Chondrocyte (in vitro differentiated cells): ENCODE results near the gene ZBTB7A. TPM values are rescaled to one million over a fixed set of nuclear protein-coding genes. Genes with fewer than 3 reads are reported as not detected.

Experiments used
- DNase-seq: peaks from one replicate; pipeline ENCODE4 v3.0.0; 2021; ENCODE audit warnings: mixed read lengths, low spot score
- H3K27ac Mint-ChIP-seq: one replicate; pipeline ENCODE4 v1.8.0; 2021; ENCODE audit warnings: mild to moderate bottlenecking, moderate library complexity, mixed read lengths; ENCODE audit not compliant: unreplicated experiment
- H3K27me3 Mint-ChIP-seq: 2 replicates; pipeline ENCODE4 v1.8.0; 2021; ENCODE audit warnings: low read depth, mixed read lengths
- H3K36me3 Mint-ChIP-seq: 2 replicates; pipeline ENCODE4 v1.8.0; 2021; ENCODE audit warnings: low read depth, mixed read lengths
- H3K4me1 Mint-ChIP-seq: 2 replicates; pipeline ENCODE4 v1.8.0; 2021; ENCODE audit warnings: low read depth, mild to moderate bottlenecking, mixed read lengths
- H3K4me3 Mint-ChIP-seq: one replicate; pipeline ENCODE4 v1.8.0; 2021; ENCODE audit warnings: mild to moderate bottlenecking, moderate library complexity, mixed read lengths; ENCODE audit not compliant: unreplicated experiment
- H3K9me3 Mint-ChIP-seq: 2 replicates; pipeline ENCODE4 v1.8.0; 2021; ENCODE audit warnings: low read depth, mixed read lengths
- CTCF ChIP-seq: fragments of 200-600 bp; sonication (generic); IDR thresholded peaks from 2 replicates; pipeline ENCODE4 v1.5.0; 2021; ENCODE audit warnings: antibody characterized with exemption, mild to moderate bottlenecking, moderate library complexity
- total RNA-seq: library from RNA; stranded (reverse); gene quantifications from 3 replicates; pipeline ENCODE4 v1.2.1, GENCODE V29; 2021

ZBTB7A gene
- total RNA-seq, 1 donor from 2014 or later: 29.5 TPM

DNA sequence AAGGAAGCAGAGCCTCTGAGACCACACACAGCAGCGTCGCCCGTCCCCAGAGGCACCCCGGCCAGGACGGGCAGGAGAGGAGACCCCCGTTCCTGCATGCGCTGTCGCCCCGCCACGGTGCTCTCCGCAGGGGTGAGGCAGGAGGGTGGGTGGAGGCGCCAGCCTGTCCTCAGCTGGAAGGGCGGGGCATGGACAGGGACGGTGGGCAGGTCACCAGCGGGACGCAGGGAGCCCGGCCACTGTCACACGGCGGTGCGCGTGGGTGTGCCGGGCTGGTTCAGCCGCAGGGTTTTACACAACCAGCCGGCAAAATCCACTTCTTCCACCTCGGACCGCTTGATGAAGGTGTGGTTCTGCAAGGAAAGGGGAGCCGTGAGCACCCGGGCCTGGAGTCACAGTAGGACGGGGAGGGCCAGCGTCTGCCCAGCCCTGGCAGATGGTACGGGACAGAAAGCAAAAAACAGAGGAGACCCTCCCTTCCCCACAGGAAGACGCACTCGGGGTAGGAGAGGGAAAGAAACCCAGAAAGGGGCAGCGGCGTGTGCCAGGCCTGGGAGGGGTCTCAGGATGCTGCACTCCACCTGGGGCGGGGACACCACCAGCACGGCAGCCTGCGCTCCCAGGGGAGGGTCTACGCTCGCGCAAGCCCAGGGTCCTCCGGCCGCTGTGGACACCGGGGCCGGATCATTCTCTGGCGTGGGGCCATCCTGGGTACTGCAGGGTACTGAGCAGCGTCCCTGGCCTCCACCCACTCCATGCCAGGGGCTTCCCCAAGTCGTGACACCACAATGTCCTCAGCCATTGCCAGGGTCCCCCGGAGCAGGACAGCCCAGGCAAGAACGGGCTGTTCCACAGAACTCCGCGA lies 23.9 kb upstream of the ZBTB7A start:
- Mint-ChIP-seq H3K4me1 (peaks cover 3% of the 10 kb centered on the region), H3K9me3 (no peaks in the 10 kb centered on the region), H3K27me3 (no peaks in the 10 kb centered on the region), H3K4me3 (no peak overlapping the region), H3K36me3 (peaks cover 8% of the 10 kb centered on the region), H3K27ac (no peak overlapping the region)
- no peak for DNase-seq
- no peak for TF ChIP-seq CTCF

GRCh38 chr19:4089946-4090345 lies 23.2 kb upstream of the ZBTB7A start:
- H3K4me1 Mint-ChIP-seq: peaks cover 3% of the 10 kb centered on the region
- no peak overlapping the region for H3K27ac Mint-ChIP-seq
- TF ChIP-seq CTCF: no peak

DNA sequence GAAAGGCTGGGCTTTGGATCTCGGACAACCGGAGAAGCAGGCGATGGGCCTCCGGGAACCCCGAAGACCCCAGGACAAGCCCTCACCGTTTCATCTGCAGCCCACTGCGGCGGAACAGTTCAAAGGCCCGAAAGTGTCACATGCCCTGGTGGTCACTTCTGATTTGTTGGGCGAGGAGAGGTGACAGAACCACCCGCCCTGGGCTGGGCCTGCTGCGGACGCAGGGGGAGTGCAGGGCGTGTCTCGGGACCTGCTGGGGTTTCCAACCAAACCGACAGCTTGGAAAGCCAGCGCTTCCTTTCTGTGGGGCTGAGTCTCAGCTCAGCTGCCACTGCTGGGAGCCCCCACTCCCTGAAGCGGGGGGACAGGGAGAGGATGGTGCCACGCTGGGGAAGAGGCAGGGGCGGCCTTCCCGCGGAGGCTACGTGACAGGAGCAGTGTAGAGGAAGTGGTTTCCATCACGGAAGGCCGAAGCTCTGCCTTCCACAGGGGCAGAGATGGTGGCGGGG lies 22.8 kb upstream of the ZBTB7A start:
- Mint-ChIP-seq H3K9me3 (no peaks in the 10 kb centered on the region), H3K36me3 (peaks cover 8% of the 10 kb centered on the region), H3K27ac (no peak overlapping the region), H3K27me3 (no peaks in the 10 kb centered on the region), H3K4me3 (no peak overlapping the region), H3K4me1 (peaks cover 3% of the 10 kb centered on the region)
- DNase-seq: no peak
- no peak for TF ChIP-seq CTCF

More at GRCh38 chr19:4089946-4090345, 23.2 kb upstream of the ZBTB7A start:
- no peaks in the 10 kb centered on the region for H3K9me3 Mint-ChIP-seq
- no peaks in the 10 kb centered on the region for H3K27me3 Mint-ChIP-seq
- peaks cover 8% of the 10 kb centered on the region for H3K36me3 Mint-ChIP-seq
- no peak overlapping the region for H3K4me3 Mint-ChIP-seq
- DNase-seq: no peak

DNA sequence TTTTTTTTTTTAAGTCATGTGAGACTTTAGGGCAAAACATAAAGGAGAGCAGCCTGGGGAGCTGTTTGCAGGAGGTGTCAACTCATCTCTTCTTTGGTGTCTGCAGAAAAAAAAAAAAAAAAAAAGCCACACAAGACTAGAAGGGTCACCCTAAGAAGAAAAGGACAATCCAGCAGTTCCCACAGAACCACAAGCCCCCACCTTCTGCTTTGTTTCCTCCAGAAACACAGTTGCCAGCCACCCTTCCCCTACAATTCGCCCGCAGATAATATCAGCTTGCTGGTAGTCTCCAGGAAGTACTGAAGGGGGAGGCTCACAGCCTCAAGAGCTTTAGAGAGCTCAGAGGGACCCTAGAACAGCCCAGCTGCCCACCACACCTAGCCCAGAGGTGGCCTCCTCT lies 22.3 kb upstream of the ZBTB7A start:
- Mint-ChIP-seq H3K4me1 (peaks cover 3% of the 10 kb centered on the region), H3K4me3 (no peak overlapping the region), H3K9me3 (no peaks in the 10 kb centered on the region), H3K36me3 (peaks cover 8% of the 10 kb centered on the region), H3K27ac (no peak overlapping the region), H3K27me3 (no peaks in the 10 kb centered on the region)
- no peak for DNase-seq
- no peak for TF ChIP-seq CTCF

DNA sequence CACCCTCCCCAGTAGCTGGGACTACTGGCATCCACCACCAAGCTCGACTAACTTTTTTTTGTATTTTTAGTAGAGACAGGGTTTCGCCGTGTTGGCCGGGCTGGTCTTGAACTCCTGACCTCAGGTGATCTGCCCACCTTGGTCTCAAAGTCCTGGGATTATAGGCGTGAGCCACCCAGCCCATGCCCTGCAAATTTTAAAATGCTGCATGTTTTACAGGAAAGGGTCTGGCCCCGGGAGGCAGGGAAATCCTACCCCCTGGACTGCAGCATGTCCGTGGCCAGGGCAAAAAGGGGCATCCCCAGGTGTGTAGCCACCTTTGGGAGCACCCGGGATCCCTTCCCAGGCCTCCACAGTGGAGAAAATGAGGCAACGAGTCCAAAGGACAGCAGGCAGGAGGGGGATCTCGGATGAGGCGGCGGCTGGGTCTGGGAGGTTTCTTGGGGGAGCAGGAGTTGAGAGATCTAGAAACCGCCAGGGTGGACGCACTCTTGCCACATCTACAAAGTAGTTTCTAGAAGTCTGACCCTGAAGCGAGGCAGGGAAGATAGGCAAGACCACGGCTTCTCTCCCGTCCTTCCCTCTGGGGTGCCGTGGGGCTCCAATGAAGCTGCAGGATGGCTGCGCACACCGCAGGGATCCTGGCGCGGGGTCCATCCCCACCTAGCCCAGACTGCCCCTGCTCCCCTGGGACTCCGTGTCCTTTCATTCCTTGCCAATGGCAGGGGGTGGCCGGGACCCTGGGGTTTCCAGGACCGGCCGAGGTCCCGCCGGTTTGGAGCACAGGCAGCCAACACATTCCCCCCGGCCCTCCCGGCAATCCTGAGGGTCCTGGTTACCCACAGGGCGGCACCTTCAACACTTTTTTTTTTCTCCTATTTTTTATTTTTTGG lies 21.3 kb upstream of the ZBTB7A start:
- no peak for TF ChIP-seq CTCF
- H3K27me3 Mint-ChIP-seq: no peaks in the 10 kb centered on the region
- H3K27ac Mint-ChIP-seq: no peak overlapping the region

More for the DNA sequence above, 21.3 kb upstream of the ZBTB7A start:
- Mint-ChIP-seq H3K36me3 (peaks cover 4% of the 10 kb centered on the region), H3K9me3 (no peaks in the 10 kb centered on the region), H3K4me1 (peaks cover 3% of the 10 kb centered on the region), H3K4me3 (no peak overlapping the region)
- DNase-seq: no peak
